Measurements from ENCODE around the gene PRKCB.
A peak's percentile ranks its signal among the peaks of the same experiment; 100 is the strongest.

Gene PRKCB

DNA sequence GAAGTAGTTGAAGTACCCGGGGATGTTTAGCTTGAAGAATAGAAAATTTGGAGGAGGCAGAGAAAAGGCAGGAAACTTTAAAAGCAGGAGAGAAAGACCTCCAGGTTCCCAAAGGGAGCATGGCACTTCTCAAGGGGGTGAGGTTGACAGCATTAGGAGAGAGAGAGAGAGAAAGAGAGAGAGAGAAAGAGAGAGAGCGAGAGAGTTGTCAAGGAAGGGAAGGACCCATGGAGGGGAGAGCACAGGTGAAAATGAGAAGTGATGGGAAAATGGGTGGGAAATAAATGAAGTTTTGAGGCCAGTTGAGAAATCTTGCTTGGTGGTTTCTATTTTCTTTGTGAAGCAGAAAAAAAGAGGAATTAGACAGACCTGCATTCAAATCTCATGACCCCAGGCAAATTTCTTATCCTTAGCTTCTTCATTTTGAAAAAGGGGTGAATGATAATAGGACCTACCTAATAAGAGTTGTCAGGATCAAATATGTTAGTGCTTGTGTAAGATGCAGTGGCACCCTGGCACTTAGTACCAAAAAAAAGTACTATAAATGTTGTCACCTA is 24.0 kb downstream of the PRKCB start:
- H3K27ac ChIP-seq (ENCODE audit: low read depth, low read length) = no peak overlapping the region
- H3K36me3 ChIP-seq (ENCODE audit: control insufficient read depth, insufficient read depth, low read length) = no peaks in the 10 kb centered on the region
- H3K4me3 ChIP-seq (ENCODE audit: low read length) = no peak overlapping the region
- H3K27me3 ChIP-seq (ENCODE audit: control insufficient read depth, insufficient read depth, low read length) = no peaks in the 10 kb centered on the region
- peaks cover 15% of the 10 kb centered on the region for H3K4me1 ChIP-seq (ENCODE audit: control insufficient read depth, insufficient read depth, low read length)
- no peak overlapping the region for H3K9ac ChIP-seq (ENCODE audit: low read length)

DNA sequence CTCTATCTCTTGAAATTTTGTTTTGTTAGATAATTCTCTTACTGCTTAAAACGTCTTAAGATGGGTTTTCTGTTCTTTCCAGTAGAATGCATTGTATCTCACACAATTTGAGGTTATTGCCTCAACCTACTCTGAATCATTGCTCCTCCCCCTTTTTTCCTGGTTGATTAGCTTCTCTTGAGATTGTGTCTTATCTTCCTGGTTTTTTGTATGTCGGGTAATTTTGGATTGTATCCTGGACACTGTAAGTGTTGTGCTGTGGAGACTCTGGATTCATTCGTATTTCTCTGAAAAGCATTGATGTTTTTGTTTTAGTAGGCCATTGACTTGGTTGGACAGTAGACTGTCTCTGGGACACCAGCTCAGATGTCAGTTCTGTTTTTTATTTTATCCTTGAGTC is 26.1 kb downstream of the PRKCB start:
- no peaks in the 10 kb centered on the region for H3K36me3 ChIP-seq (ENCODE audit: control insufficient read depth, insufficient read depth, low read length)
- H3K27me3 ChIP-seq (ENCODE audit: control insufficient read depth, insufficient read depth, low read length) = no peaks in the 10 kb centered on the region
- no peak overlapping the region for H3K4me3 ChIP-seq (ENCODE audit: low read length)
- H3K9ac ChIP-seq (ENCODE audit: low read length) = no peak overlapping the region
- peaks cover 15% of the 10 kb centered on the region for H3K4me1 ChIP-seq (ENCODE audit: control insufficient read depth, insufficient read depth, low read length)
- H3K27ac ChIP-seq (ENCODE audit: low read depth, low read length) = no peak overlapping the region

DNA sequence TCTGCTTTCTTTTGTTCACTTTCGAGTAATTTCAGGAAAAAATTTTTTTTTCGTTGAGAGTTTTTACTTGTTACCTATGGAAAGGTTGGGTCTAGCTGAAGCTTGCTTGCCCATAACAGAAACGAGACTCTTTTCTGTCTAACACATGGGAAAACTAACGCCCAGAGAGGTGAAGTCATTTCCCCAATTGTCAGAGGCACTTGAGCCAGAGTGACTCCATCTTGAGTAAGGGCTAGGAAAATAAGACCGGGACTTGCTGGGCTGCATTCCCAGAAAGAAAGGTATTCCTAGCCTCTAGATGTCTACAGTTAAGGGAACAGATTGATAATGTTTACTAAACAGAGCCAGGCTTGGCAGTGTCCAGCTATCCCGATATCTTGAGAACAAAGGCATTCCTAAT is 26.8 kb downstream of the PRKCB start:
- H3K4me3 ChIP-seq (ENCODE audit: low read length) = no peak overlapping the region
- no peaks in the 10 kb centered on the region for H3K36me3 ChIP-seq (ENCODE audit: control insufficient read depth, insufficient read depth, low read length)
- no peaks in the 10 kb centered on the region for H3K27me3 ChIP-seq (ENCODE audit: control insufficient read depth, insufficient read depth, low read length)
- no peak overlapping the region for H3K9ac ChIP-seq (ENCODE audit: low read length)
- H3K27ac ChIP-seq (ENCODE audit: low read depth, low read length) = no peak overlapping the region
- H3K4me1 ChIP-seq (ENCODE audit: control insufficient read depth, insufficient read depth, low read length) = peaks cover 15% of the 10 kb centered on the region

DNA sequence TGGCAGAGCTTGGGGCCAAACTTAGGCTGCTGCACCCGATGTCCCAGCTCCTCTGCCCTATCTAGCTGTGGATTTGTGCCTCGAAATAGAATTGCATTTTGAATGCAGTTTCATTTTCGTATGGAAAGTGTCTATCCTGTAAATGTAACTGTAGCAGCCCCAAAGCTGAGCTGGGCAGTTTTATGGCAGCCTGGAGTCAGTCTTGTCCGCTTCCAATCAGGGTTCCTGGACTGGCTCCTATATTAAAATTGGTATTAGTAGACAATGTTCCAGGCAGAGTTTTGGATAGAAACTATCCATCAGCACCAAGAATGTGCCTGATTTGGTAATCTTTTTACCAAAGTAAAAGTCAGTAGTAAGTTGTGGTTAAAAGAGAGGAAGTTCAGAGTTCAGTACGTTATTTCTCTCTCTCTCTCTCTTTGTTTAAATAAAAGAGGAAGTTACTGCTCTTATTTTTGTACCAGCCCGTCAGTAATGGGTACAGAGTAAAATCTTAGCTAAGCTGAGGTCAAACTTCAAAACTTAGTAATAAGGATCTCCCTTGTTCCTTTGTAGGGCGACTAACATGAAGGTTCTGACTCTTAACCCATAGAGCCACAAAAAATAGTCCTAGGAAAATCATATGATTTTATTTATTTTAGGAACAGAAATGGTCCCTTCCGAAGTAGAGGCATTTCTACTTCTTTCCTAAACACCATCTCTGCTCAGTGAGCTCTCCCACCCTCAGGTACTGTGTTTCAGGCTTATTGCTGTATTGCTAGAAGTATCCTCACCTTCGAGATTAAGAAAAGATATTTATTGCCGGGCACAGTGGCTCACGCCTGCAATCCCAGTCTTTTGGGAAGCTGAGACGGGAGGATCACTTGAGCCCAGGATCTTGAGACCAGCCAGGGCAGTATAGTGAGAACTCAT is 28.0 kb downstream of the PRKCB start:
- Histone ChIP-seq H3K27me3 (ENCODE audit: control insufficient read depth, insufficient read depth, low read length) (no peaks in the 10 kb centered on the region), H3K9ac (ENCODE audit: low read length) (no peak overlapping the region), H3K36me3 (ENCODE audit: control insufficient read depth, insufficient read depth, low read length) (no peaks in the 10 kb centered on the region), H3K27ac (ENCODE audit: low read depth, low read length) (peak overlapping the region; percentile 65), H3K4me1 (ENCODE audit: control insufficient read depth, insufficient read depth, low read length) (peaks cover 8% of the 10 kb centered on the region), H3K4me3 (ENCODE audit: low read length) (peak overlapping the region; percentile 29)

DNA sequence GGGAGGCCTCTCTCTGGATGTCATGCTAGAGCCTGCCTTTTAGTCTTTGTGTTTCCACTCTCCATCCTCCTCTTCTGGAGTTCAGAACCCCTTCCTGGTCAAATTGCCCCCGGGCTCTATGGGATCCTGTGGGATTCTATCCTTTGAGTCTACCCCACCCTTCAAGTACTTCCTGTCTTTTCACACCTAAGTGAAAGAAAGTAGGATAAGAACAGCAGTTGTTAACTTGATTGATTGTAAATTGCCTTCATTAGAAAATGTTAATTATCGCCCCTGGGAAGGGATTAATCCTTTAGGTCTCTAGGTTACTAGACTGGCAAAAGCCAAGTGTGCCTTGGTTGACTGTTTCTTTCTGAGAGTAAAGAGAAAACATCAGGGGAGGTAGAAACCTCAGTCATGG is 30.1 kb downstream of the PRKCB start:
- Histone ChIP-seq H3K4me1 (ENCODE audit: control insufficient read depth, insufficient read depth, low read length) (peaks cover 8% of the 10 kb centered on the region), H3K36me3 (ENCODE audit: control insufficient read depth, insufficient read depth, low read length) (no peaks in the 10 kb centered on the region), H3K4me3 (ENCODE audit: low read length) (no peak overlapping the region), H3K9ac (ENCODE audit: low read length) (no peak overlapping the region), H3K27me3 (ENCODE audit: control insufficient read depth, insufficient read depth, low read length) (no peaks in the 10 kb centered on the region), H3K27ac (ENCODE audit: low read depth, low read length) (no peak overlapping the region)

DNA sequence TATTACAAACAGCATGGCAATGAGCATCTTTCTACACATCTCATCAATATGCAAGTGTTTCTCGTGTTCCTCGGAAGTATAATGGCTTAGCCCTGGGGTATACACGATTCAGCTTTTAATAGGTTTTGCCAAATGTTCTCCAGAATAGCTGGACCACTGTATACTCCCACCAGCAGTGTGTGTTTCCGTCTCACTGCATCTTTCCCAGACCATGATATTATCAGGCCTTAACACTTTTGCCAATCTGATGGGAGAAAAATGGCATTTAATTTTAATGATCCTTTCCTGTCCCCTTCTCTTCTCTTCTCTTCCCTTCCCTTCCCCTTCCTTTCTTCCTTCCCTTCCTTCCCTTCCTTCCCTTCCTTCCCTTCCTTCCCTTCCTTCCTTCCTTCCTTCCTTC is 30.8 kb downstream of the PRKCB start:
- Histone ChIP-seq H3K4me1 (ENCODE audit: control insufficient read depth, insufficient read depth, low read length) (peaks cover 5% of the 10 kb centered on the region), H3K27ac (ENCODE audit: low read depth, low read length) (no peak overlapping the region), H3K27me3 (ENCODE audit: control insufficient read depth, insufficient read depth, low read length) (no peaks in the 10 kb centered on the region), H3K36me3 (ENCODE audit: control insufficient read depth, insufficient read depth, low read length) (no peaks in the 10 kb centered on the region), H3K4me3 (ENCODE audit: low read length) (no peak overlapping the region), H3K9ac (ENCODE audit: low read length) (no peak overlapping the region)

DNA sequence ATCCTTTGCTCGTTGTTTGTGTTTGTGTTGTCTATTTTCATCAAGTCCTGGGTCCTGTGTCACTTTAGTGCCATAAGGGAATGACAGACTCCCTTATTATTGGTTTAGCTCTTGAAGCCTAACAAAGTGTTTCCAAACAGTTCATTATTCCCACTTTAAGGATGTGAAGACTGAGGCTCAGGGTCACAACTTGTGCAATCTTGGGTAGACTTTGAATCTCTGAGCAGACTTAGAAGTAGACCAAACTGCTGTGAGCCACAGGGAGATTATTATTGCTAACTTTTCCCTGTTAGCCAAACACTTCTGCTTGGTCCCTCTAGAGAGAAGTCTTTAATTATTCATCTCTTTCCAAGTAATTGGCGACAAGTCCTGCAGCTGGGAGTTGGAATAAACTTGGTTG is 31.8 kb downstream of the PRKCB start:
- Histone ChIP-seq H3K4me3 (ENCODE audit: low read length) (no peak overlapping the region), H3K27me3 (ENCODE audit: control insufficient read depth, insufficient read depth, low read length) (no peaks in the 10 kb centered on the region), H3K36me3 (ENCODE audit: control insufficient read depth, insufficient read depth, low read length) (no peaks in the 10 kb centered on the region), H3K27ac (ENCODE audit: low read depth, low read length) (no peak overlapping the region), H3K9ac (ENCODE audit: low read length) (no peak overlapping the region), H3K4me1 (ENCODE audit: control insufficient read depth, insufficient read depth, low read length) (no peaks in the 10 kb centered on the region)

DNA sequence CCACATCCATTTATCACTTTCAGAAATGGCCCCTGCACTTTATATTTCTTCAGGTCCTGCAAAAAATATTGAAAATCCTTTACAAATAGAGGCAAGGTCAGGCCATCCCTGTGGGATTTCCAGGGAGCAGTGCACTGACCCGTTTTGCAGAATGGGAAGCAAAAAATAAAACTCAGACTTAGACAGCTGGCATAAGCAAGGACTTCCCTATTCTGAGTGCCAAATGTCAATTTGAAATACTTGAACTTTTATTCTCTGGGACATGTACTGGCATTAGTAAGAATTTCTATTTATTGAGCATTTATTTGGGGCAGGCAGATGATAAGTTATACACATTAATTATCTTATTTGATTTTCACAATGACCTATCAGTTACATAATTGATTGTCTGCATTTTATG is 32.4 kb downstream of the PRKCB start:
- Histone ChIP-seq H3K27me3 (ENCODE audit: control insufficient read depth, insufficient read depth, low read length) (no peaks in the 10 kb centered on the region), H3K4me3 (ENCODE audit: low read length) (no peak overlapping the region), H3K4me1 (ENCODE audit: control insufficient read depth, insufficient read depth, low read length) (no peaks in the 10 kb centered on the region), H3K9ac (ENCODE audit: low read length) (no peak overlapping the region), H3K27ac (ENCODE audit: low read depth, low read length) (no peak overlapping the region), H3K36me3 (ENCODE audit: control insufficient read depth, insufficient read depth, low read length) (no peaks in the 10 kb centered on the region)

DNA sequence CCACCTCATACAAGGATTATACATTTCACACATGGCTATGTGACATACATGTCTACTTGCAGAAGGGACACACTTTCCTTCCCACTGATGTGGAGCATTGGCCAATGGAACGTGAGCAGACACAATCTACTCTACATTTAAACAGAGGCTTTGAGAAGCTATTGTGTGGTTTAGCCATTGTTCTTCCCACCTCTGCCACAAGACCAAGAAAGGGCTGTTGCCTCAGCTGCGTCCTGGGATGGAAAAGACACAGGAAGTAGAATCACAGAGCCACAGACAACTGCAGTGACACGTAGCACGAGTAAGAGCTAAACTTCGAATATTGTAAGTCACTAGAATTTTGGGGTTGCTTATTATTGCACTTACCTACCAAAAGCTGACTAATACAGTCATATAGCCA is 33.3 kb downstream of the PRKCB start:
- no peaks in the 10 kb centered on the region for H3K4me1 ChIP-seq (ENCODE audit: control insufficient read depth, insufficient read depth, low read length)
- H3K27me3 ChIP-seq (ENCODE audit: control insufficient read depth, insufficient read depth, low read length) = no peaks in the 10 kb centered on the region
- no peaks in the 10 kb centered on the region for H3K36me3 ChIP-seq (ENCODE audit: control insufficient read depth, insufficient read depth, low read length)
- H3K9ac ChIP-seq (ENCODE audit: low read length) = no peak overlapping the region
- H3K27ac ChIP-seq (ENCODE audit: low read depth, low read length) = no peak overlapping the region
- H3K4me3 ChIP-seq (ENCODE audit: low read length) = no peak overlapping the region

DNA sequence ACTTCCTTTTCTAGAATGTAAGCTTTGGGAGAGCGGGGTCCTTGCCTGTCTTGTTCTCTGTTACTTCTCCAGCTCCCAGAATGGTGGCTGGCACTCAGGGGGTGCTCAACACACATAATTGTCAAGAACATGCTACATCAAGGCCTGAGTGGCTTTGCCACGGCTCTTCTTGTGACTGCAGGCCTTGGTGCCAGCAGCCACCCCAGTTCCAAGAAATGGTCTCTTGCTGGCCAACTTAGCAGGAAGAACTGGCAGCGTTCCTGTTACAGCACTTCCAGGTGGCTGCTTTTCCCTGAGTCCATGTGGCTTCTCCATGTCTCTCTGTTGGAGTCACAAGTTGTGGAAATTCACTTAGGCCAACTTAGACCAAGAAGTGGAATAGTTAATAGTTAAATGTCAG is 36.1 kb downstream of the PRKCB start:
- Histone ChIP-seq H3K4me1 (ENCODE audit: control insufficient read depth, insufficient read depth, low read length) (no peaks in the 10 kb centered on the region), H3K36me3 (ENCODE audit: control insufficient read depth, insufficient read depth, low read length) (no peaks in the 10 kb centered on the region), H3K9ac (ENCODE audit: low read length) (no peak overlapping the region), H3K27ac (ENCODE audit: low read depth, low read length) (no peak overlapping the region), H3K4me3 (ENCODE audit: low read length) (no peak overlapping the region), H3K27me3 (ENCODE audit: control insufficient read depth, insufficient read depth, low read length) (no peaks in the 10 kb centered on the region)

DNA sequence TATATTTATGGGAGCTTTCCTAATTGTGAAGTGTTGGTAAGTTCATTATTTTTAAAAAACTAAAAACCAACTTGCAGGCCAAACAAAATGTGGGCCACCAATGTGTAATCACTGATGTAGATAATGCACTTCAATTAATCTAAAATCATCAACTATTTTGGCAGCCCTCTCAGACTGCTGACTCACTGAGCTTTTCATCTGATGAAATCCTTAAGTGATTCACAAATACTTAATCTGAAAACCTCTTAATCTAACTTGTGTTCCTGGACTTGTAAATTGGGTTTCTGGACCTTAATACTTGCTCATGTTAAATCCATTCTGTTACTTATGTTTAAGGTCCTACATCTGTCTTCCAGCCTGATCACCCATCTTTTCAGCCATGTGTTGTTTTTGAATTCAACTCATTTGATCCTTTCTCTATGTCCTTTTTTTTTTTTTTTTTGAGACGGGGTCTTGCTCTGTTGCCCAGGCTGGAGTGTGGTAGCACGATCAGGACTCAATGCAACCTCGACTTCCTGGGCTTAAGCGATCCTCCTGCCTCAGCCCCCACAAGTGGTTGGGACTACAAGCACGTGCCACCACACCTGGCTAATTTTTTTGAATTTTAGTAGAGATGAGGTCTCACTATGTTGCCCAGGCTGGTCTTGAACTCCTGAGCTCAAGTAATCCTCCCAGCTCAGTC is 39.0 kb downstream of the PRKCB start:
- Histone ChIP-seq H3K27me3 (ENCODE audit: control insufficient read depth, insufficient read depth, low read length) (no peaks in the 10 kb centered on the region), H3K27ac (ENCODE audit: low read depth, low read length) (no peak overlapping the region), H3K36me3 (ENCODE audit: control insufficient read depth, insufficient read depth, low read length) (no peaks in the 10 kb centered on the region), H3K4me3 (ENCODE audit: low read length) (no peak overlapping the region), H3K4me1 (ENCODE audit: control insufficient read depth, insufficient read depth, low read length) (no peaks in the 10 kb centered on the region), H3K9ac (ENCODE audit: low read length) (no peak overlapping the region)

DNA sequence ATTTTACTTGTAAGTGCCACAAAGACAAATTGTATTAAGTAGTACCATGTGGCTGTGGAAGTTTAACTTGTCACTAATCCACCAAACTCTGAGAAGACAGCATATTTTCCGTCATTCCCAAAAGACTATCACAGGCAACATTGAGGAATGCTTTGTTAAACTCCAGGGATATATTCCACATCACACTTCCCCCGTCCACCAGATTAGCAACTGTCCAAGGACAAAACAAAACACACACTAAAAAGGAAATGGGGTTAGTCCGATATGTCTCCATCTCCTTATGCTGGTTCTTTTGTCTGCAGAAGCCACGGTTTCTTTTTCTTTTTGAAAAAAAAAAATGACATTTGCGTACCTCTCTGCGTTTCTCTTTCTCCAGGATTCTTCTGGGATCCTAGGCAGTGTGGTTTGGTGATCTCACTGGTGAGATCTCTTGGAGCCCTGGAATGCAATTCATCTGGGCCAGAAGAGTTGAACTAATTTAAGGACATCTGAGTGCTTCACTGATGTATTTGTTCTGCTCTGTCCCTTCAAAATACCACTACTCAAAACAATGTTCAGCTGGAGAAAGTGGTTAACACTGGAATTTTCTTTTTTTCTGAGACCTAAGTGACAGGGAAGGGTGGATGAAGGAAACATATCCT is 40.6 kb downstream of the PRKCB start:
- Histone ChIP-seq H3K36me3 (ENCODE audit: control insufficient read depth, insufficient read depth, low read length) (no peaks in the 10 kb centered on the region), H3K9ac (ENCODE audit: low read length) (no peak overlapping the region), H3K27ac (ENCODE audit: low read depth, low read length) (peak overlapping the region; percentile 30), H3K4me1 (ENCODE audit: control insufficient read depth, insufficient read depth, low read length) (no peaks in the 10 kb centered on the region), H3K4me3 (ENCODE audit: low read length) (no peak overlapping the region), H3K27me3 (ENCODE audit: control insufficient read depth, insufficient read depth, low read length) (no peaks in the 10 kb centered on the region)

Data from rectal smooth muscle tissue (tissue), 1 donor.